Midbrain (tissue), 1 donor: Measurements from ENCODE around the gene SLC17A9.
"Not testable (repeated sequence)": the region's sequence is repeated elsewhere in the genome, so short reads cannot be mapped to it uniquely, and the experiment has no call there.

ENCODE experiments used
- DNase-seq: peaks from one replicate; lab custom pipeline; 2025; lab: John Stamatoyannopoulos, UW

Gene SLC17A9

GRCh38 chr20:62920039-62920645 lies 32.4 kb upstream of the SLC17A9 start:
- DNase-seq: no peak

- no peak for DNase-seq
Measured at GRCh38 chr20:62921119-62921687, 31.3 kb upstream of the SLC17A9 start.

- no peak for DNase-seq
Measured at GRCh38 chr20:62922451-62922921, 30.0 kb upstream of the SLC17A9 start.

- DNase-seq: not testable (repeated sequence)
Measured at GRCh38 chr20:62923059-62923668, 29.3 kb upstream of the SLC17A9 start.

- no peak for DNase-seq
Measured at GRCh38 chr20:62923669-62924441, 28.7 kb upstream of the SLC17A9 start.

- no peak for DNase-seq
Measured at GRCh38 chr20:62924442-62925075, 27.9 kb upstream of the SLC17A9 start.

GRCh38 chr20:62925076-62925419 lies 27.5 kb upstream of the SLC17A9 start:
- no peak for DNase-seq

- no peak for DNase-seq
Measured at GRCh38 chr20:62925420-62926228, 26.9 kb upstream of the SLC17A9 start.

- DNase-seq: peak; percentile 92
Measured at GRCh38 chr20:62926229-62927127, 26.0 kb upstream of the SLC17A9 start, which contains the start of gene DIDO1. Gene DIDO1 (minus strand): TSS chr20:62926505.

GRCh38 chr20:62927128-62927705 lies 25.3 kb upstream of the SLC17A9 start:
- DNase-seq: no peak

- no peak for DNase-seq
Measured at GRCh38 chr20:62928246-62928939, 24.1 kb upstream of the SLC17A9 start.

- DNase-seq: peak; percentile 11
Measured at GRCh38 chr20:62929051-62929538, 23.4 kb upstream of the SLC17A9 start.

GRCh38 chr20:62931464-62931863 lies 21.0 kb upstream of the SLC17A9 start:
- no peak for DNase-seq

GRCh38 chr20:62933966-62934365 lies 18.5 kb upstream of the SLC17A9 start:
- DNase-seq: no peak

- no peak for DNase-seq
Measured at GRCh38 chr20:62935204-62935967, 17.1 kb upstream of the SLC17A9 start.

- DNase-seq: no peak
Measured at GRCh38 chr20:62935968-62936585, 16.4 kb upstream of the SLC17A9 start.

- peak; percentile 95 for DNase-seq
Measured at GRCh38 chr20:62937268-62938104, 15.0 kb upstream of the SLC17A9 start.
